Kasumi-1 (cell line): ENCODE results near the gene CORO2A.

Experiments used
- DNase-seq, 2 experiments: peaks; one replicate each; lab custom pipeline; 2025; lab: John Stamatoyannopoulos, UW

Gene CORO2A

GRCh38 chr9:98219794-98220370 lies 27.4 kb upstream of the CORO2A start:
- no peak for DNase-seq

- no peak for DNase-seq
Observed at GRCh38 chr9:98219364-98219716, 26.9 kb upstream of the CORO2A start.

GRCh38 chr9:98218562-98219363 lies 26.3 kb upstream of the CORO2A start:
- DNase-seq, result no peak

GRCh38 chr9:98217255-98217654 lies 24.8 kb upstream of the CORO2A start:
- no peak for DNase-seq

- DNase-seq, result no peak
Observed at GRCh38 chr9:98216391-98216790, 24.0 kb upstream of the CORO2A start.

- DNase-seq, result no peak
Observed at GRCh38 chr9:98215821-98216220, 23.4 kb upstream of the CORO2A start.

GRCh38 chr9:98215271-98215670 lies 22.8 kb upstream of the CORO2A start:
- no peak for DNase-seq

- no peak for DNase-seq
Observed at GRCh38 chr9:98214811-98215210, 22.4 kb upstream of the CORO2A start.

- DNase-seq, result no peak
Observed at GRCh38 chr9:98211260-98211659, 18.8 kb upstream of the CORO2A start.

- DNase-seq, result no peak
Observed at GRCh38 chr9:98210435-98210834, 18.0 kb upstream of the CORO2A start.

GRCh38 chr9:98209530-98209929 lies 17.1 kb upstream of the CORO2A start:
- no peak for DNase-seq

GRCh38 chr9:98208635-98209034 lies 16.2 kb upstream of the CORO2A start:
- DNase-seq, result no peak

GRCh38 chr9:98207606-98208005 lies 15.2 kb upstream of the CORO2A start:
- DNase-seq, result no peak

GRCh38 chr9:98206754-98207153 lies 14.3 kb upstream of the CORO2A start:
- DNase-seq, result no peak

GRCh38 chr9:98204692-98205091 lies 12.3 kb upstream of the CORO2A start:
- DNase-seq, result no peak

GRCh38 chr9:98203153-98203552 lies 10.7 kb upstream of the CORO2A start:
- no peak for DNase-seq

- DNase-seq, result no peak
Observed at GRCh38 chr9:98202252-98202651, 9.8 kb upstream of the CORO2A start.

- no peak for DNase-seq
Observed at GRCh38 chr9:98201749-98202148, 9.3 kb upstream of the CORO2A start.

- no peak for DNase-seq
Observed at GRCh38 chr9:98201102-98201501, 8.7 kb upstream of the CORO2A start.

- DNase-seq, result no peak
Observed at GRCh38 chr9:98199388-98200033, 7.1 kb upstream of the CORO2A start.

GRCh38 chr9:98195671-98196070 lies 3.2 kb upstream of the CORO2A start:
- DNase-seq, result no peak

GRCh38 chr9:98193336-98193944 lies 1.0 kb upstream of the CORO2A start:
- DNase-seq, result no peak
